CD14-positive monocyte (primary cell): Measurements from ENCODE around the gene LYL1. TPM values are rescaled to one million over a fixed set of nuclear protein-coding genes. Genes with fewer than 3 reads are reported as not detected.

Experiments used
- DNase-seq, 3 donors: peaks; one replicate each; pipeline ENCODE4 v3.0.0-alpha.2; 2011 to 2022
- H2AFZ ChIP-seq: 2 replicates; pipeline ENCODE4 v1.6.0; 2012; ENCODE audit warnings: mild to moderate bottlenecking, low read depth, low read length, inconsistent platforms; ENCODE audit not compliant: insufficient read depth, poor library complexity, severe bottlenecking
- H3K27ac ChIP-seq, 2 donors: 1 replicate in 1 of 2; 2 replicates in 1 of 2; pipeline ENCODE4 v1.5.1; 2012 to 2013; ENCODE audit warnings: low read length in 2 of 2, control low read depth in 1 of 2, inconsistent platforms in 1 of 2, low read depth in 1 of 2, mild to moderate bottlenecking in 1 of 2
- H3K27me3 ChIP-seq, 2 donors: one replicate each; pipeline versions ENCODE4 v1.6.0 to v1.6.1; 2011 to 2013; ENCODE audit warnings: low read length in 2 of 2; ENCODE audit not compliant: control insufficient read depth in 2 of 2, insufficient read depth in 2 of 2
- H3K36me3 ChIP-seq, 2 donors: replicated peaks in 1 of 2; 1 replicate in 1 of 2; 2 replicates in 1 of 2; pipeline versions ENCODE4 v1.5.1 to v1.6.1; 2012 to 2013; ENCODE audit warnings: low read length in 2 of 2, control low read depth in 1 of 2, inconsistent platforms in 1 of 2, mild to moderate bottlenecking in 1 of 2; ENCODE audit not compliant: insufficient read depth in 2 of 2, control insufficient read depth in 1 of 2
- H3K4me1 ChIP-seq, 2 donors: 1 replicate in 1 of 2; 2 replicates in 1 of 2; pipeline versions ENCODE4 v1.5.1 to v1.6.1; 2012 to 2013; ENCODE audit warnings: low read length in 2 of 2, control low read depth in 1 of 2, inconsistent platforms in 1 of 2, mild to moderate bottlenecking in 1 of 2, moderate library complexity in 1 of 2; ENCODE audit not compliant: insufficient read depth in 2 of 2, control insufficient read depth in 1 of 2
- H3K4me2 ChIP-seq: replicated peaks from 2 replicates; pipeline ENCODE3; 2012; ENCODE audit warnings: low read length, moderate library complexity, mild to moderate bottlenecking; ENCODE audit not compliant: poor library complexity, severe bottlenecking; ENCODE audit errors: extremely low read depth
- H3K4me3 ChIP-seq, 3 experiments: fragments of 200-600 bp in 1 of 3; sonication (generic) in 1 of 3; replicated peaks in 1 of 3; 1 replicate in 2 of 3; 2 replicates in 1 of 3; pipeline ENCODE4 v1.5.1; 2011 to 2013; ENCODE audit warnings: low read length in 3 of 3, mild to moderate bottlenecking in 3 of 3, control low read depth in 2 of 3, low read depth in 2 of 3, inconsistent platforms in 1 of 3, moderate library complexity in 1 of 3
- H3K79me2 ChIP-seq: 2 replicates; pipeline ENCODE4 v1.6.0; 2012; ENCODE audit warnings: mild to moderate bottlenecking, control low read depth, inconsistent platforms, low read length, moderate library complexity; ENCODE audit not compliant: insufficient read depth
- H3K9ac ChIP-seq: 2 replicates; pipeline ENCODE4 v1.6.0; 2017; ENCODE audit warnings: low read length, mild to moderate bottlenecking; ENCODE audit not compliant: insufficient read depth, poor library complexity, severe bottlenecking
- H3K9me3 ChIP-seq, 2 donors: replicated peaks in 1 of 2; 1 replicate in 1 of 2; 2 replicates in 1 of 2; pipeline versions ENCODE4 v1.5.1 to v1.6.1; 2012 to 2013; ENCODE audit warnings: low read length in 2 of 2, control low read depth in 1 of 2; ENCODE audit not compliant: control insufficient read depth in 1 of 2, insufficient read depth in 1 of 2
- H4K20me1 ChIP-seq: 2 replicates; pipeline ENCODE4 v1.6.0; 2012; ENCODE audit warnings: mild to moderate bottlenecking, low read length, control low read depth, moderate library complexity; ENCODE audit not compliant: insufficient read depth
- H3K27ac Mint-ChIP-seq, 7 donors: one replicate each; pipeline ENCODE4 v1.8.0; 2020; ENCODE audit warnings: mild to moderate bottlenecking in 7 of 7, mixed read lengths in 7 of 7, moderate library complexity in 6 of 7, inconsistent platforms in 2 of 7
- H3K27me3 Mint-ChIP-seq, 3 donors: one replicate each; pipeline ENCODE4 v1.8.0; 2021 to 2022; ENCODE audit warnings: low read depth in 3 of 3, mild to moderate bottlenecking in 3 of 3, mixed read lengths in 3 of 3, moderate library complexity in 3 of 3, inconsistent platforms in 1 of 3
- H3K36me3 Mint-ChIP-seq, 2 donors: one replicate each; pipeline ENCODE4 v1.8.0; 2020; ENCODE audit warnings: mixed read lengths in 2 of 2, inconsistent platforms in 1 of 2, mild to moderate bottlenecking in 1 of 2
- H3K4me1 Mint-ChIP-seq: one replicate; pipeline ENCODE4 v1.8.0; 2020; ENCODE audit warnings: mild to moderate bottlenecking, mixed read lengths
- H3K4me3 Mint-ChIP-seq, 2 donors: one replicate each; pipeline ENCODE4 v1.8.0; 2020; ENCODE audit warnings: mild to moderate bottlenecking in 2 of 2, mixed read lengths in 2 of 2, moderate library complexity in 1 of 2
- H3K9me3 Mint-ChIP-seq, 7 donors: one replicate each; pipeline ENCODE4 v1.8.0; 2020 to 2022; ENCODE audit warnings: mixed read lengths in 7 of 7, mild to moderate bottlenecking in 6 of 7, moderate library complexity in 6 of 7, inconsistent platforms in 2 of 7
- WGBS: methylation state at CpG from one replicate; pipeline ENCODE4 v1.1.5; 2013; ENCODE audit warnings: missing lambda C conversion rate; ENCODE audit not compliant: insufficient coverage; 5-methylcytosine and 5-hydroxymethylcytosine counted together
- intact Hi-C, 2 donors: fragments of 100-400 bp; cut with micrococcal nuclease; formaldehyde crosslinking; loops; one replicate each; pipeline versions ENCODE4 v1.15.0 to v1.15.1; 2023
- polyA plus RNA-seq, 3 donors: library from polyadenylated mRNA; depleted of rRNA in 1 of 3; unstranded in 2 of 3; stranded (reverse) in 1 of 3; fragments of 300-500 nt in 2 of 3; fragments of >200 nt in 1 of 3; fragmentation: Illumina TruSeq in 2 of 3; gene quantifications; 1 replicate in 2 of 3; 2 replicates in 1 of 3; pipeline ENCODE4 v1.2.3, GENCODE V29; 2012 to 2021
- TF ChIP-seq, protein P1 (sequence below): fragments of 200-600 bp; IDR thresholded peaks from one replicate; pipeline ENCODE4 v1.8.0; 2022; ENCODE audit warnings: antibody characterized with exemption, mild to moderate bottlenecking

Gene LYL1
- polyA plus RNA-seq, 3 donors, result 35.7 to 51.1 (median 37.1) TPM

DNA sequence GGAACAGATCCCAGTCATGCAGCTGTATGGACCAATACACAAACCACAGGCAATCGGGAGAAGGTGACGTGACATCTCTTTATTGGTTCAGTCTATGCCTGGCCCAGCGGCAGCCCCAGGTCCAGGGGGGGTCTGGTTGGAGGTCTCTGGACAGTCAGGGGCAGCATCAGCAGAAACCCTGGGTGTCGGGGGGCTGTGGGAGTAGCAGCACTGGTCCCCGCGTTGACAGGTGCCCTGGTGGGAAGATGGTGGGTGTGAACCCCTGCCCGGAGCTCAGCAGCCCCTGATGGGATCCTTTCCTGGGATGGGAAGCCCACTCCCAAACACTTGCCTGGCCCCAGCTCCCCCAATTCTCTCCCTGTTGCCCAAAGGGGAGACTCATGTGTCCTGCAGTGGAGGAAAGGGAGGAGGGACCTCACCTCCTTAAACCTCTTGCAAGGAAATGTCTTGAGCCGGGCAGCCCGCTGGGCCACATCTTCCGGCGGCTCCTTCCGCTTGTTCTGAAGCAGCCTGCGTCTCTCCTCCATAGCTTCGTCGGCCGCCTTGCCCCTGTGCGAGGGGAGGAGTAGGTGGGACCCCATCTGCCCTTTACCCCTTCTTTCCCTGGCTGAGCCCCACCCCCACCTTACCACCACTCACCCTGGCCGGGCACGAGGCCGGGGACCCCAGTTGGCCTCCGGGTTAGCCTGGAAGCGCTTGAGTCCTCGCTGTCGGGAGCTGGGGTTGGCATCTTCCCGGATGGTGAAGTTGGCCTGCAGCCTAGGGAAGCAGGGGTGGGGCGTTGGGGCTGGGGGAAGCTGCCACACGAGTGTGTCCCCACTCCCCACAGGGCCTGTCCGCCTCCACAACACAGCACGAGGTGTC, 2.4 kb upstream of the LYL1 start:
- no peaks in the 10 kb centered on the region for H3K9me3 Mint-ChIP-seq
- H3K27ac Mint-ChIP-seq, result peak overlapping the region; percentile 89 to 97 (median 95)
- Histone ChIP-seq H3K9ac (peak overlapping the region; percentile 67), H3K27ac (peak overlapping the region; percentile 90 to 98), H4K20me1 (peaks cover 26% of the 10 kb centered on the region), H3K4me2 (peak overlapping the region; percentile 100), H2AFZ (peak overlapping the region; percentile 96), H3K4me3 (peak overlapping the region; percentile 61 to 92 (median 84)), H3K4me1 (peaks cover 53 to 64% of the 10 kb centered on the region in 2 donors), H3K36me3 (peaks cover 18 to 24% of the 10 kb centered on the region in 2 donors), H3K79me2 (peaks cover 65% of the 10 kb centered on the region), H3K9me3 (no peaks in the 10 kb centered on the region), H3K27me3 (no peaks in the 10 kb centered on the region)
- TF ChIP-seq, protein P1, sequence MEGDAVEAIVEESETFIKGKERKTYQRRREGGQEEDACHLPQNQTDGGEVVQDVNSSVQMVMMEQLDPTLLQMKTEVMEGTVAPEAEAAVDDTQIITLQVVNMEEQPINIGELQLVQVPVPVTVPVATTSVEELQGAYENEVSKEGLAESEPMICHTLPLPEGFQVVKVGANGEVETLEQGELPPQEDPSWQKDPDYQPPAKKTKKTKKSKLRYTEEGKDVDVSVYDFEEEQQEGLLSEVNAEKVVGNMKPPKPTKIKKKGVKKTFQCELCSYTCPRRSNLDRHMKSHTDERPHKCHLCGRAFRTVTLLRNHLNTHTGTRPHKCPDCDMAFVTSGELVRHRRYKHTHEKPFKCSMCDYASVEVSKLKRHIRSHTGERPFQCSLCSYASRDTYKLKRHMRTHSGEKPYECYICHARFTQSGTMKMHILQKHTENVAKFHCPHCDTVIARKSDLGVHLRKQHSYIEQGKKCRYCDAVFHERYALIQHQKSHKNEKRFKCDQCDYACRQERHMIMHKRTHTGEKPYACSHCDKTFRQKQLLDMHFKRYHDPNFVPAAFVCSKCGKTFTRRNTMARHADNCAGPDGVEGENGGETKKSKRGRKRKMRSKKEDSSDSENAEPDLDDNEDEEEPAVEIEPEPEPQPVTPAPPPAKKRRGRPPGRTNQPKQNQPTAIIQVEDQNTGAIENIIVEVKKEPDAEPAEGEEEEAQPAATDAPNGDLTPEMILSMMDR, result peak; percentile 73
- peaks cover 15 to 23% of the 10 kb centered on the region in 2 donors for H3K36me3 Mint-ChIP-seq
- peaks cover 45% of the 10 kb centered on the region for H3K4me1 Mint-ChIP-seq
- H3K4me3 Mint-ChIP-seq, result peak overlapping the region; percentile 91 to 98
- 4% methylated on average over 3 of the region's 29 CpGs for WGBS
- peaks cover 0 to 3% (median 0%) of the 10 kb centered on the region in 3 donors for H3K27me3 Mint-ChIP-seq
- intact Hi-C loops, result loop anchor here (5.0 kb wide), 1 partner anchor 47 kb away; the partner anchor contains the start of genes IER2 (in 2 of the 2) and STX10 (in 2 of the 2)
- DNase-seq, result peak in 1 of 3 donors; percentile 38

DNA sequence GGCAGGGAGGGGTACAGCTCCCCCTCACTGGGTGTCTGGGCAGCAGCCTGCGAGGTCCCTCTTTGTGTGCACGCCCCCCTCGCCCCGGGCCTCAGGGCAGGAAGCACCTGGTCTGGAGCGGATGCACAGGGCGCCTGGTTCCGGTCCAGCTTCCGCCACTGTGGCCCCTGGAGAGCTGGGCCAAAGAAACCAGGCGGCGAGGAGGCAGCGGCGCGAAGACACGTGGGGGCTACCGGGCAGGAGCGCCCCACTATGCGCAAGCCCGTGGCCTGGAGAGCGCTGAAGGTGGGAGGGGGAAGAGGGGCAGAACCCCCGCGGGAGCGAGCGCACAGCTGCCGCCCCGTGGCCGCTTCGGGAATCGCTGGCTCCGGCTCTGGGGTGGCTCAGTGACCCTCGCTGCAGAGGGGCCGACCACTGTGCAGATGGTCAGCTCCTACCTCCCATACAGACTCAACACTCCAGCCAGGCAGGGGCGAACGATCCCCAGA, 1.7 kb upstream of the LYL1 start:
- Histone ChIP-seq H3K4me1 (peaks cover 60 to 70% of the 10 kb centered on the region in 2 donors), H3K4me2 (peak overlapping the region; percentile 100), H3K27me3 (no peaks in the 10 kb centered on the region), H3K9ac (peak overlapping the region; percentile 67), H3K9me3 (no peaks in the 10 kb centered on the region), H3K4me3 (peak overlapping the region; percentile 61 to 92 (median 84)), H3K79me2 (peaks cover 67% of the 10 kb centered on the region), H3K36me3 (peaks cover 13 to 21% of the 10 kb centered on the region in 2 donors), H3K27ac (peak overlapping the region; percentile 90 to 98), H2AFZ (peak overlapping the region; percentile 96), H4K20me1 (peaks cover 27% of the 10 kb centered on the region)
- H3K4me1 Mint-ChIP-seq, result peaks cover 52% of the 10 kb centered on the region
- peak; percentile 54 to 67 (median 67) for DNase-seq
- WGBS, result 0% methylated on average over 24 of the region's 33 CpGs
- peak overlapping the region; percentile 91 to 98 for H3K4me3 Mint-ChIP-seq
- H3K36me3 Mint-ChIP-seq, result peaks cover 14 to 19% of the 10 kb centered on the region in 2 donors
- H3K27me3 Mint-ChIP-seq, result peaks cover 0 to 1% (median 0%) of the 10 kb centered on the region in 3 donors
- TF ChIP-seq, protein P1, result peak; percentile 98
- intact Hi-C loops, result loop anchor here (5.0 kb wide), 1 partner anchor 48 kb away; the partner anchor contains the start of genes IER2 (in 2 of the 2) and STX10 (in 2 of the 2)
- H3K9me3 Mint-ChIP-seq, result no peaks in the 10 kb centered on the region
- peak overlapping the region; percentile 89 to 97 (median 95) for H3K27ac Mint-ChIP-seq
